Retinal pigment epithelial cell (primary cell): ENCODE data around the gene RALGAPB.
"Not testable (repeated sequence)": the region's sequence is repeated elsewhere in the genome, so short reads cannot be mapped to it uniquely, and the experiment has no call there.

Experiments used
- DNase-seq: peaks from one replicate; pipeline ENCODE4 v3.0.0-alpha.2; 2010; ENCODE audit warnings: low read depth
- H3K4me3 ChIP-seq: 2 replicates; pipeline ENCODE4 v1.5.1; 2011; ENCODE audit warnings: mild to moderate bottlenecking, low read length, control low read depth, moderate library complexity
- CTCF ChIP-seq: conservative IDR thresholded peaks from 2 replicates; pipeline ENCODE4 v1.5.1; 2011; ENCODE audit warnings: low read depth, low read length, control low read depth, inconsistent platforms

Gene RALGAPB

GRCh38 chr20:38437796-38438195 is 34.8 kb upstream of the RALGAPB start:
- TF ChIP-seq CTCF, result no peak

GRCh38 chr20:38441110-38441509 is 31.5 kb upstream of the RALGAPB start:
- DNase-seq, H3K4me3 ChIP-seq: not testable (repeated sequence)

More at GRCh38 chr20:38437796-38438195, 34.8 kb upstream of the RALGAPB start:
- DNase-seq, result no peak
- H3K4me3 ChIP-seq, result no peak overlapping the region

GRCh38 chr20:38441916-38442315 is 30.7 kb upstream of the RALGAPB start:
- H3K4me3 ChIP-seq, result no peak overlapping the region
- DNase-seq, result no peak
- no peak for TF ChIP-seq CTCF

- TF ChIP-seq CTCF, result no peak
- H3K4me3 ChIP-seq, result no peak overlapping the region
- no peak for DNase-seq
Measured at GRCh38 chr20:38445381-38445796, 27.3 kb upstream of the RALGAPB start.

GRCh38 chr20:38445901-38446425 is 26.7 kb upstream of the RALGAPB start:
- H3K4me3 ChIP-seq, result peak overlapping the region; percentile 87
- no peak for DNase-seq

GRCh38 chr20:38446441-38447209 is 26.0 kb upstream of the RALGAPB start:
- DNase-seq, result peak; percentile 75
- peak overlapping the region; percentile 87 for H3K4me3 ChIP-seq
- TF ChIP-seq CTCF, result peak; percentile 93

More at GRCh38 chr20:38445901-38446425, 26.7 kb upstream of the RALGAPB start:
- TF ChIP-seq CTCF, result no peak

- no peak for TF ChIP-seq CTCF
- DNase-seq, result no peak
- H3K4me3 ChIP-seq, result peak overlapping the region; percentile 87
Measured at GRCh38 chr20:38447251-38447661, 25.4 kb upstream of the RALGAPB start.
